Measurements from ENCODE around the gene LRRC4C. TPM values are rescaled to one million over a fixed set of nuclear protein-coding genes. Genes with fewer than 3 reads are reported as not detected.
"Not testable (repeated sequence)": the region's sequence is repeated elsewhere in the genome, so short reads cannot be mapped to it uniquely, and the experiment has no call there.

LRRC4C gene
- total RNA-seq, 1 donor from 2014 or later = 1.2 TPM

GRCh38 chr11:40179541-40179940, 1279.9 kb downstream of the LRRC4C start:
- DNase-seq (ENCODE audit: low spot score) = no peak

- no peak for DNase-seq (ENCODE audit: low spot score)
These were observed 1281.0 kb downstream of the LRRC4C start for GRCh38 chr11:40178470-40178869.

DNA sequence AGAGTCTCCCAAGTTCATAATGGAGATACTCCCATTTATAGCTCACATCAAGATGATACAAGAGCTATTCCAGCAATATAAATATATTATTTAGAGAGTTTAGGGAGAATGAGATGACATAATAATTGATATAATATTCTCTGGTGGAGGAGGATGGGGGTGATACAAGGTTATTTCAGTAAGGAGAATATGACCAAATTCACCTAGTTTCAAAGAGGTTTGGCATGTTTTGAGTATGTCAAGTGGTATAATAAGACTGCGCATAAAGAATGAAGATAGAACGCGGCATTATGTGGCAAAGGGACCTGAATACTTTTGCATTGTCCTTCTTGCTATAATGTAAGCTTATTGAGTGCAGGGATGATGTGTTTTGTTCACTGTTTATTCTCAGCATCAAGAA, 1283.5 kb downstream of the LRRC4C start:
- no peak for DNase-seq (ENCODE audit: low spot score)

DNA sequence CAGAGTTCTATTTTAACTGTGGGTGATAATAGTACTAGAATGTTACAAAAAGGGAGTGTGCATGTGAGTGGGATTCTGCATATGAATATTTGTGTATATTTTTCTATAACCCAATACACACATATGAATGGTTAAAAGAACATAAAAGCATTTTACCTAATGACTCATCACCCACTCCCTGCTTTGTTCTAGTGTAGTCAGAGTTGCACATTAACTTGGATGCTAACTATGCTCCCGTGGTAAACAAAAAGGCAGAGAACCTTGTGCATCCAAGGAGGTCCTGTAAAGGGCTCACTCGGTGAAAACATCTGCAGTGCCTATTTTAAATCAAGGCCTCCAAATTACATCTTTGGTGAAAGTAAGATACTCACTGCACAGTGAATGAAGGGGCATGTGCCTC, 1289.4 kb downstream of the LRRC4C start:
- no peak for DNase-seq (ENCODE audit: low spot score)

GRCh38 chr11:40168414-40168813, 1291.0 kb downstream of the LRRC4C start:
- peak; percentile 5 for DNase-seq (ENCODE audit: low spot score)

DNA sequence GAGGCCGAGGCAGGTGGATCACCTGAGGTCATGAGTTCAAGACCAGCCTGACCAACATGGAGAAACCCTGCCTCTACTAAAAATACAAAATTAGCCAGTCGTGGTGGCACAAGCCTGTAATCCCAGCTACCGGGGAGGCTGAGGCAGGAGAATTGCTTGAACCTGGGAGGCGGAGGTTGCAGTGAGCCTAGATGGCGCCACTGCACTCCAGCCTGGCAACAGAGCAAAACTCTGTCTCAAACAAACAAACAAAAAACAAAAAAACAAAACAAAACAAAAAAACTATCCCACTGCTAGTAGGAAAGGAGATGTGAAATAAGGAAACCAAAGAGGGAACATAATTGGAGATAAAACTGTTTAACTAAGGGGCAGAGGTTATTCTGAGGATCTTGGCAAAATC, 1291.6 kb downstream of the LRRC4C start:
- not testable (repeated sequence) for DNase-seq (ENCODE audit: low spot score)

DNA sequence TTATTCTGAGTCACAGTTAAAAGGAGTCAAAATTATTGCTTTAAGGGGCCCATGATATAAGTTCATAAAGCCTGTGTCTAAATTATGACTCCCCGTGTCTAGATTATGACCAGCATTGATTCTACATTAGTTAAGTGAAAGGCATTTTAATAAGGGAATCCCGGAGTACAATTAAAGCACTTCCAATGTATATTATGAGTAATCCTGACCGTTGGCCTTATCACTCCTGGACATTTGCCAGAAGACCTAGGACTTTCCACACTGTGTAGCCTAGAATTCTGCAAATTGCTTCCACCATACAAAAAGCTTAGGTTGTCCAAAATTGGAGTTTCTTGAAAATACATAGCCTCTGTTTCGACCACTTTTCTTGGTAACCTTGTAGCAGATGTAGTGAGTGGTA, 1292.6 kb downstream of the LRRC4C start:
- no peak for DNase-seq (ENCODE audit: low spot score)

- peak; percentile 4 for DNase-seq (ENCODE audit: low spot score)
These were observed 1296.3 kb downstream of the LRRC4C start for GRCh38 chr11:40162901-40163883.

- no peak for DNase-seq (ENCODE audit: low spot score)
These were observed 1297.5 kb downstream of the LRRC4C start for GRCh38 chr11:40161854-40162410.

DNA sequence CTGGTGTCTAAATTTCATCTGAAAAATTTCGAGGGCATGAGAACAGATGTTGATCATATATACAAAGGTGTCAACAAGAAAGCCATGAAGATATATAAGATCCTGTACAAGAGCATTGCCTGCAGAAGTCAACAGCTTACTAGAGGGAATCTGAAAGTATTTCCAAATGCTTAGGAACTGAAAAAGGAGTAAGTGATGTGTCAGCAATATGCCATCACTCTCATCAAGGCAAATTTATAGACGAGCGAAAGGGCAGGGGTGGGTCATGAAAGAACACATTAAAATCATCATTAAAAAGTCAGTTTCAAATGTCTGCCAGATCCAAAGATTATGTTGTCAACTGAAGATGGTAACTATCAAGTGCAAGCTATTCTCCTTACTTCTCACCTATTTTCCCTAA, 1299.0 kb downstream of the LRRC4C start:
- DNase-seq (ENCODE audit: low spot score) = no peak

GRCh38 chr11:40149721-40150120, 1309.7 kb downstream of the LRRC4C start:
- DNase-seq (ENCODE audit: low spot score) = no peak

- DNase-seq (ENCODE audit: low spot score) = no peak
These were observed 1318.9 kb downstream of the LRRC4C start for GRCh38 chr11:40140560-40140959.

DNA sequence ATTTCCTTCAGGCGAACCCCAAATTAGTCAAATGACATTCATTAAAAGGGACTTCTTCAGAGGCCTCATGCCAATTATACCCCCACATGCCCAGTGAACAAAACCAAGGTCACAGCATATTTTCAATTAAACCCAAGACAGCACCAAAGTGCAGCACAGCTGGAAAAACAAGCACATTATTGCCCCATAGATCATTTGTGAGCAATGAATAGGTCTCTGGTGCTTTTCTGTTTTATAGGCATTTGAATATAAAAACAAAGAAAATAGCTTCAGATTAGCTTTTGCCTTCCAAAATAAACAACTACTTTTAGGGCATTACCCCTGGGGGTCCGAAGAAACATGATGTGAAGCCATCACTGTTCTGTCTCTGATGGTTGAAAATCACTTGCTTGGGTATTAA, 1319.9 kb downstream of the LRRC4C start:
- no peak for DNase-seq (ENCODE audit: low spot score)

DNA sequence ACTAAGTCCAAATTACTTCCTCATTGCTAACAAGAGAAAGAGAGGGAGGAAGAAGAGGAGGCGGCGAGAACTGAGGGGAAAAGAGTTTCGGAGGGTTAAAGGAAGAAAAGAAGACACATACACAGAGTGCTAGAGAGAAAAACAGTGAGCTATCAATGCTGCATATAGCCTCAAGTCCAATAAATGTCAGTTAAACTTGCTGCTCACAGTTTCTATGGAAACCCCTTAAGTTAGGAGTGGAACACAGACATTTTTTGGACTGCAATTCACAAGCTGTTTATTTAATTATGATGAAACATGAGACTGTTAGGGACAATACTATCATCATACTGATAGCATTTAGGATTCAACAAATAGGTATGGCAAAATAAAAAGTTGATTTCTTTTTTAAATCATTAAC, 1320.4 kb downstream of the LRRC4C start:
- DNase-seq (ENCODE audit: low spot score) = no peak

- DNase-seq (ENCODE audit: low spot score) = peak; percentile 5
These were observed 1324.5 kb downstream of the LRRC4C start for GRCh38 chr11:40134820-40135570.

DNA sequence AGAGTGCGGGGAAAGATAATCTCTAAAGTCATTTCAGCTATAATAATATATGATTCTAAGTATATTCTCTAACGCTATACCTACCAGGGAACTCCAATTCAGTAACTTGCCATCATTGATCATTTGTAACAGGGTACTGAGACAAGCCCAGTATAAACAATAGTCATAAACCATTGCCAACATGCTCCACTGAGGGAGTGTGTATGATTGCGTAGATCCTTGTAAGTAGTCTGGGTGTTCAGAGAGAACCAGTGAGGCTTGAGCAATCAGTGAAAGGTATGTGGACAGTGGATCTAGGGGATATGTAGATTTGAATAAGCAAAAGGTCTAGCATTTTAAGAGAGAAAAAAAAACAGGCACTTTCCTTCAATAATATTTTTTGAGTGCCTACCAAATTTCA, 1326.0 kb downstream of the LRRC4C start:
- no peak for DNase-seq (ENCODE audit: low spot score)

DNA sequence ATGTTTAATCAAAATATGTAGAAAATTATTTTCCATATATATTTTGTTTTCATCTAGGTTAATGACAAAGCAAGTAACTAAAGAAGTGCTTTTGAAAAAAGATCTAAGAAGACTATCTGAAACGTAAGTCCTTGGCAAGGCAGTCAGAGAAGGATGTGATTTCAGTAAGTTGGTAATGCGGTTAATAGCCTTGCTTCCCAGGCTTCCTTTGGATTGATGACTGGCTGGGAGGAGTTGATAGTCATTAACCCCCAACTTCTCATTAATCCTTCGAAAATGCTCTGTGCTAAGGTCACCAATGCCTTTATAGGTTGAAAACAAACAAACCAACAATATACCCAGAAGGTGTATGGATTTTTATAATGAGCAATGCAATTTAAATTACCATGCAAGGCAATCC, 1326.5 kb downstream of the LRRC4C start:
- DNase-seq (ENCODE audit: low spot score) = no peak

DNA sequence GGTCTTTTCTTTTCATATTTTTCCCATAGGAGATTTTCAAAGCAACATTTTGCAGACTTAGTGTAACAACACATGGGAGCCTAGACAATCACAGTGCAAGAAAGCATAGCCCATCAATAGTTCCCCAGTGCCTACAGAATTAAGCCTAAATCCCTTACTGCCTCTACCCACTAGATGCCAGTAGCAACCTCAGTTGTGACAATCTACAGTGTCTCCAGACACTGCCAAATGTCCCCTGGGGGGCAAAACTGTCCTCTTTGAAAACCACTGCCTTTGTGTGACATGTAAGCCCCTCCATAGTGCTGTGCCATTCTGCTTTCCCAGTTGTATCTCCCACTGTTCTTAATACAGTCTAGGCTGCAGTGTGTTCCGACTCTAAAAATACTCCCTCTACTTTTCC, 1329.0 kb downstream of the LRRC4C start:
- peak; percentile 5 for DNase-seq (ENCODE audit: low spot score)

DNA sequence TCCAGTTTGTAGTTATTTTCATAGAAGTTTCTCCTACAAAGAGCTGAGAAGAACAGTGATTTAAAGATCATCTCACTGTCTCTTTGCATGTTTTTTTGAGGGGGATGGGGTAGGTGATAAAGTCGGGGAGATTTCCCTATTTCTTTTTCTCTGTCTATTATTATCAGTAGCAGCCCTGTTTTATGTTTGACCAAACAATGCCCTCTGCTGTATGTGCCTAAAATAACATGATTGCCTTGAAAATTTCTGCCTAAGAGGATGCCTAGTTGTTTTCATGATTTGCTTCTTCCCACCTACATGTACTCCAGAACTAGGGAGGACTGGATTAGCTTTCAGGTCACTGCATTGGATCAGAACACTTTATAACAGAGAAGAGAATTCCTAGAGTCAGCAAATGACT, 1330.2 kb downstream of the LRRC4C start:
- peak; percentile 12 for DNase-seq (ENCODE audit: low spot score)

- DNase-seq (ENCODE audit: low spot score) = peak; percentile 3
These were observed 1334.4 kb downstream of the LRRC4C start for GRCh38 chr11:40125054-40125453.

DNA sequence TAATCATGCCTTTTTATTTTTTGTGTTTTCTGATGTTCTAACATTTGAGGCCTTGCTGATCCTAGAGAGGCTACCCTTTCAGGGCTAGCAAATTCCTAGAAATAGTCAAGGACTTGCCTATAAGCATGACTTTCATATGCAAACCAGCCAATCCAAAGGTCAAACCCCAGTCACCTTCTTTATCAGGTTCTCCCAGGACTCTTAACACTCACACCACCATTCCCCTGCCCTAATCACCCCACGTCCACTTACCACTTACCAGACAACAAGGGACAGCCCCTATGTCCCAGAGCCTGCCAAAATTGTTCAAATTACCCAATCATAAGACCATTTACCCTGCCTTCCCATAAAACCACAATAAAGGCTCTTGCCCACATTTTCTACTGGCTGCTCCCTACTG, 1339.8 kb downstream of the LRRC4C start:
- DNase-seq (ENCODE audit: low spot score) = no peak

DNA sequence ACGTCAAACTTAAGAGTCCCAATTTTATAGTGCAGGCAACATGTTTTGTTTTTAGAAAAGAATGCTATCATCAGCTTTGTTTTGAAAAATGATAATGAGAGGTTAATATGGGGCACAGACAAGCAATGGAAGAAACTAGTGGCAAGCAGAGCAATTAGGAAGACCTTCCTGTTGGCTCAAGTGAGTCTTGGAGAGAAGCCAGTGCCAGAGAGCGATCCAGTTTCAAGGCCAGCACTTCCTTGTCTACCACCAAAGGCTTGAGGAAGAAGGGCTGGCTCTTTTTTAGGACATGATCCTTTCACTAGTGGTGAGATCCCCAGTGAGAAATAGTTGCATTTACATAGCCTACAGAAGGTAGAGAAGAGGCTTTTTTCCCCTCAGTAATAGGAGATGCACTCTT, 1340.7 kb downstream of the LRRC4C start:
- DNase-seq (ENCODE audit: low spot score) = no peak

Data from umbilical cord (tissue), 2 donors.